Endothelial cell of umbilical vein (primary cell): ENCODE results near the gene FAM13C. TPM values are rescaled to one million over a fixed set of nuclear protein-coding genes. Genes with fewer than 3 reads are reported as not detected.

ENCODE experiments used
- BruUV-seq: library from RNA; stranded (reverse); fragments of 400-500 nt; replicated peaks from 2 replicates; lab custom pipeline; 2021; lab: Mats Ljungman, UMichigan
- CTCF ChIA-PET: fragments of 300-600, 350-600 bp; sonication (Branson Sonifier 250); formaldehyde crosslinking; loops from one replicate; lab custom pipeline; 2021; ENCODE audit warnings: antibody characterized with exemption, inconsistent platforms; lab: Charles Lee
- POLR2A ChIA-PET: fragments of 300-600, 350-600 bp; sonication (Branson Sonifier 250); formaldehyde crosslinking; loops from one replicate; lab custom pipeline; 2021; ENCODE audit warnings: antibody characterized with exemption, inconsistent platforms; lab: Charles Lee
- DNase-seq: peaks from one replicate; pipeline ENCODE4 v3.0.0-alpha.2; 2011; ENCODE audit warnings: low read depth, low spot score
- FAIRE-seq: peaks from 2 replicates; lab custom pipeline; 2011; peaks lifted over from hg19 to GRCh38; lab: Jason Lieb, UNC
- H2AFZ ChIP-seq: 2 replicates; pipeline ENCODE4 v1.6.0; 2012; ENCODE audit warnings: low read depth, low read length, control low read depth, inconsistent platforms
- H3K27ac ChIP-seq: 2 replicates; pipeline ENCODE4 v1.5.1; 2011; ENCODE audit warnings: low read depth, mild to moderate bottlenecking, control low read depth, low read length, moderate library complexity; ENCODE audit not compliant: insufficient read depth
- H3K27me3 ChIP-seq, 2 experiments: 2 replicates each; pipeline versions ENCODE4 v1.6.0 to v1.6.1; 2011; ENCODE audit warnings: low read length in 2 of 2, mixed read lengths in 1 of 2; ENCODE audit not compliant: control insufficient read depth in 2 of 2, insufficient read depth in 2 of 2
- H3K36me3 ChIP-seq, 2 experiments: 2 replicates in 1 of 2; 3 replicates in 1 of 2; pipeline ENCODE4 v1.5.1; 2011; ENCODE audit warnings: low read length in 2 of 2, mild to moderate bottlenecking in 1 of 2, moderate library complexity in 1 of 2; ENCODE audit not compliant: control insufficient read depth in 2 of 2, insufficient read depth in 2 of 2; ENCODE audit errors: extremely low read depth in 1 of 2
- H3K4me1 ChIP-seq: 3 replicates; pipeline ENCODE4 v1.5.1; 2011; ENCODE audit warnings: mild to moderate bottlenecking, low read length; ENCODE audit not compliant: control insufficient read depth, insufficient read depth; ENCODE audit errors: extremely low read depth
- H3K4me2 ChIP-seq: 2 replicates; pipeline ENCODE4 v1.6.1; 2011; ENCODE audit warnings: low read length, control low read depth, mixed read lengths; ENCODE audit not compliant: insufficient read depth
- H3K4me3 ChIP-seq, 3 experiments: fragments of 200-600 bp in 1 of 3; sonication (generic), shearing (Covaris generic) in 1 of 3; replicated peaks in 1 of 3; 2 replicates each; pipeline ENCODE4 v1.5.1; 2011 to 2016; ENCODE audit warnings: control low read depth in 3 of 3, low read length in 3 of 3, mild to moderate bottlenecking in 2 of 3, inconsistent platforms in 1 of 3, low read depth in 1 of 3, moderate library complexity in 1 of 3; ENCODE audit not compliant: insufficient read depth in 1 of 3
- H3K79me2 ChIP-seq: 2 replicates; pipeline ENCODE4 v1.6.0; 2012; ENCODE audit warnings: low read length, inconsistent platforms; ENCODE audit not compliant: control insufficient read depth, insufficient read depth
- H3K9ac ChIP-seq: replicated peaks from 2 replicates; pipeline ENCODE3; 2011; ENCODE audit warnings: low read length, control low read depth; ENCODE audit not compliant: insufficient read depth; ENCODE audit errors: extremely low read depth
- H3K9me1 ChIP-seq: replicated peaks from 3 replicates; pipeline ENCODE4 v1.6.0; 2011; ENCODE audit warnings: mild to moderate bottlenecking, low read length; ENCODE audit not compliant: control insufficient read depth, insufficient read depth; ENCODE audit errors: extremely low read depth
- H3K9me3 ChIP-seq: replicated peaks from 2 replicates; pipeline ENCODE4 v1.5.1; 2012; ENCODE audit warnings: low read length, inconsistent platforms; ENCODE audit not compliant: control insufficient read depth, insufficient read depth
- H4K20me1 ChIP-seq: replicated peaks from 2 replicates; pipeline ENCODE3; 2011; ENCODE audit warnings: mild to moderate bottlenecking, low read length; ENCODE audit not compliant: control insufficient read depth, insufficient read depth; ENCODE audit errors: extremely low read depth
- CTCF ChIP-seq, 2 donors: IDR thresholded peaks; 1 replicate in 1 of 2; 2 replicates in 1 of 2; pipeline ENCODE4 v1.5.1; 2011; ENCODE audit warnings: low read length in 2 of 2, mild to moderate bottlenecking in 2 of 2, moderate library complexity in 2 of 2, control low read depth in 1 of 2, inconsistent platforms in 1 of 2, low read depth in 1 of 2; ENCODE audit not compliant: insufficient read depth in 1 of 2; ENCODE audit errors: extremely low read depth in 1 of 2
- EZH2 ChIP-seq: IDR thresholded peaks from 2 replicates; pipeline ENCODE4 v1.6.1; 2012; ENCODE audit warnings: borderline replicate concordance, low read depth, mild to moderate bottlenecking, moderate library complexity, low read length, inconsistent platforms; ENCODE audit not compliant: severe bottlenecking
- FOS ChIP-seq: IDR thresholded peaks from 2 replicates; pipeline ENCODE4 v1.6.1; 2011; ENCODE audit warnings: mild to moderate bottlenecking, low read length, moderate library complexity, borderline replicate concordance; ENCODE audit not compliant: insufficient read depth
- GATA2 ChIP-seq: IDR thresholded peaks from 2 replicates; pipeline ENCODE4 v1.7.0; 2011; ENCODE audit warnings: low read depth, mild to moderate bottlenecking, moderate library complexity, mixed read lengths, low read length; ENCODE audit not compliant: insufficient read length, insufficient read depth
- JUN ChIP-seq: IDR thresholded peaks from 2 replicates; pipeline ENCODE4 v1.6.1; 2011; ENCODE audit warnings: borderline replicate concordance, low read depth; ENCODE audit not compliant: insufficient read length, insufficient read depth
- MYC ChIP-seq: IDR thresholded peaks from one replicate; pipeline ENCODE4 v1.6.1; 2011; ENCODE audit warnings: mild to moderate bottlenecking, low read depth, low read length
- POLR2A ChIP-seq: IDR thresholded peaks from 2 replicates; pipeline ENCODE4 v1.6.1; 2012; ENCODE audit warnings: low read depth, mild to moderate bottlenecking, control low read depth, low read length
- POLR2AphosphoS5 ChIP-seq: IDR thresholded peaks from 2 replicates; pipeline ENCODE4 v1.6.1; 2012; ENCODE audit warnings: low read depth, mild to moderate bottlenecking, control low read depth, low read length, moderate library complexity; ENCODE audit not compliant: insufficient read depth
- dilution Hi-C: fragments of 300-500 bp; cut with MboI; formaldehyde crosslinking; loops from one replicate; pipeline ENCODE4 v1.15.0; 2019; ENCODE audit warnings: low sequenced_read_pairs; ENCODE audit not compliant: extremely low pct_ligation_motif_present
- intact Hi-C: fragments of 100-400 bp; cut with micrococcal nuclease; formaldehyde crosslinking; loops from one replicate; pipeline ENCODE4 v1.10.0; 2022
- polyA plus RNA-seq, 4 experiments: library from polyadenylated mRNA; depleted of rRNA in 3 of 4; stranded (reverse) in 3 of 4; unstranded in 1 of 4; fragments of >200 nt; gene quantifications; 2 replicates each; pipeline versions ENCODE4 v1.2.1 to v1.2.3, GENCODE V29; 2011 to 2012; ENCODE audit warnings: missing spikeins in 1 of 4
- total RNA-seq: library from RNA; stranded (reverse); gene quantifications from 2 replicates; pipeline ENCODE4 v1.2.3, GENCODE V29; 2021
- TF ChIP-seq, protein P1 (sequence below): IDR thresholded peaks from 2 replicates; pipeline ENCODE4 v1.6.1; 2011; ENCODE audit not compliant: insufficient read depth, insufficient read length

The FAM13C gene
- total and polyA plus RNA-seq, 2 donors (not counting 3 experiments of a cell fraction or from before 2014, with no cell fraction given), result 0.03 TPM; not detected in 1

- no peak overlapping the region for H3K9ac ChIP-seq
- dilution Hi-C loops (no loop called here), intact Hi-C loops (no loop called here)
- H4K20me1 ChIP-seq, result no peaks in the 10 kb centered on the region
- no peak overlapping the region for H3K27ac ChIP-seq
- no peaks in the 10 kb centered on the region for H3K36me3 ChIP-seq
- no peak overlapping the region for H3K4me2 ChIP-seq
- TF ChIP-seq POLR2A (no peak), POLR2AphosphoS5 (no peak), CTCF (IDR thresholded peaks at IDR 0.05; ENCODE audit: extremely low read depth in 1 of 2, insufficient read depth in 1 of 2, low read depth in 1 of 2, low read length in 2 of 2) (no peak), FOS (no peak), MYC (no peak), EZH2 (no peak), JUN (no peak), GATA2 (no peak)
- TF ChIP-seq, protein P1, sequence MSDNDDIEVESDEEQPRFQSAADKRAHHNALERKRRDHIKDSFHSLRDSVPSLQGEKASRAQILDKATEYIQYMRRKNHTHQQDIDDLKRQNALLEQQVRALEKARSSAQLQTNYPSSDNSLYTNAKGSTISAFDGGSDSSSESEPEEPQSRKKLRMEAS, result no peak
- no peaks in the 10 kb centered on the region for H3K79me2 ChIP-seq
- no peak for FAIRE-seq
- no TSS peak for BruUV-seq
- no peak for DNase-seq
- H3K9me1 ChIP-seq, result no peaks in the 10 kb centered on the region
- no peak overlapping the region for H2AFZ ChIP-seq
- H3K9me3 ChIP-seq, result no peaks in the 10 kb centered on the region
- no peaks in the 10 kb centered on the region for H3K4me1 ChIP-seq
- CTCF ChIA-PET, result no interaction called here
- no peaks in the 10 kb centered on the region for H3K27me3 ChIP-seq
- H3K4me3 ChIP-seq, result no peak overlapping the region
- POLR2A ChIA-PET, result no interaction called here
Observed at GRCh38 chr10:59222788-59223187, 139.6 kb downstream of the FAM13C start.
